HTR-8/SVneo (cell line): Measurements from ENCODE around the gene PYCARD.
"Not testable (repeated sequence)": the region's sequence is repeated elsewhere in the genome, so short reads cannot be mapped to it uniquely, and the experiment has no call there.

Source experiments
- DNase-seq: peaks from one replicate; pipeline ENCODE4 v3.0.0; 2011; ENCODE audit warnings: low spot score, mixed read lengths; ENCODE audit not compliant: insufficient read length
- FAIRE-seq: peaks from 2 replicates; lab custom pipeline; 2011; peaks lifted over from hg19 to GRCh38; lab: Jason Lieb, UNC

The PYCARD gene

GRCh38 chr16:31202414-31203375 lies at the start of gene PYCARD:
TSS of gene PYCARD (minus strand) at chr16:31202760. CDS start at chr16:31202690, 70 bp downstream.
- FAIRE-seq (no peak), DNase-seq (no peak)

- FAIRE-seq (no peak), DNase-seq (no peak)
Measured at GRCh38 chr16:31251435-31251834, 48.9 kb upstream of the PYCARD start.

GRCh38 chr16:31250782-31251384 lies 48.3 kb upstream of the PYCARD start:
- DNase-seq (no peak), FAIRE-seq (no peak)

GRCh38 chr16:31248344-31248743 lies 45.8 kb upstream of the PYCARD start:
- DNase-seq (no peak), FAIRE-seq (no peak)

- DNase-seq (no peak), FAIRE-seq (no peak)
Measured at GRCh38 chr16:31246296-31246695, 43.7 kb upstream of the PYCARD start.

GRCh38 chr16:31245598-31245997 lies 43.0 kb upstream of the PYCARD start:
- FAIRE-seq, DNase-seq: not testable (repeated sequence)

GRCh38 chr16:31243734-31244670 lies 41.4 kb upstream of the PYCARD start:
- DNase-seq, result no peak
- no peak for FAIRE-seq

GRCh38 chr16:31242206-31242605 lies 39.6 kb upstream of the PYCARD start:
- DNase-seq, result no peak
- FAIRE-seq, result no peak

GRCh38 chr16:31238041-31238440 lies 35.5 kb upstream of the PYCARD start:
- FAIRE-seq (no peak), DNase-seq (no peak)

- FAIRE-seq (no peak), DNase-seq (no peak)
Measured at GRCh38 chr16:31229501-31229900, 26.9 kb upstream of the PYCARD start.

GRCh38 chr16:31228206-31228605 lies 25.6 kb upstream of the PYCARD start:
- DNase-seq (no peak), FAIRE-seq (no peak)

- DNase-seq (no peak), FAIRE-seq (no peak)
Measured at GRCh38 chr16:31225193-31225592, 22.6 kb upstream of the PYCARD start.

- FAIRE-seq (no peak), DNase-seq (no peak)
Measured at GRCh38 chr16:31224092-31224955, 21.8 kb upstream of the PYCARD start.

- no peak for DNase-seq
- no peak for FAIRE-seq
Measured at GRCh38 chr16:31223044-31223443, 20.5 kb upstream of the PYCARD start.

GRCh38 chr16:31221357-31222160 lies 19.0 kb upstream of the PYCARD start:
- DNase-seq (no peak), FAIRE-seq (no peak)

GRCh38 chr16:31219154-31219741 lies 16.7 kb upstream of the PYCARD start:
- FAIRE-seq, result no peak

GRCh38 chr16:31217136-31217530 lies 14.6 kb upstream of the PYCARD start:
- DNase-seq, result no peak
- FAIRE-seq, result no peak

More at GRCh38 chr16:31219154-31219741, 16.7 kb upstream of the PYCARD start:
- DNase-seq, result no peak

- DNase-seq (no peak), FAIRE-seq (no peak)
Measured at GRCh38 chr16:31216422-31217135, 14.0 kb upstream of the PYCARD start, which contains the start of gene PYDC1. TSS of gene PYDC1 (minus strand) at chr16:31217135. CDS start at chr16:31217028, 107 bp downstream.
